ENCODE results near the gene PHACTR1. TPM values are rescaled to one million over a fixed set of nuclear protein-coding genes. Genes with fewer than 3 reads are reported as not detected.

Gene PHACTR1
- total RNA-seq, 6 experiments from 2014 or later, result 0.20 to 3.5 (median 0.93) TPM

DNA sequence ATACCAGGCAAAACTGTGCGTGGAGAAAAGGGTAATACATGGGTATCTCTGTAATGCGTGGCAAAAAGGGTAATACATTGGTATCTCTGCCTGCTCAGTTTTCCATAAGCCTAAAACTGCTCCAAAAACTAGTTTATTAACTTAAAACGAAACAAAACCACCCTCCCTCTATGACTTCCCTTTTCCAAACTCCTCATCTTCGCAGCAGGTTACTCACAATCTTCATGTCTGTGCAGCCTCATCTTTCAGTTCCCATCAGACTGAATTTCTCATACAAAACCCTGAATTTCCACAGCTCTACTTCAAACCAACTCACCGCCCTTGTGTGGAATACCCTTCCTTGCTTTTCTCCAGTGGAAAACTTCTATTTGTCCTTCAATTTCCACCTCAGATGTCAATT lies 199.4 kb downstream of the PHACTR1 start:
- no peak overlapping the region for H3K4me3 ChIP-seq
- H3K4me1 ChIP-seq, result no peaks in the 10 kb centered on the region
- H3K27me3 ChIP-seq, result no peaks in the 10 kb centered on the region
- DNase-seq, result no peak
- WGBS (ENCODE audit: insufficient coverage, low coverage, low lambda C conversion rate, missing lambda C conversion rate), result 73% methylated on average over 5 of the region's 5 CpGs
- intact Hi-C loops (cut with DNase I), result loop anchor here in 1 of 2 donors (10.0 kb wide), 1 partner anchor 419 kb away; no protein-coding TSS in a partner anchor
- H3K9me3 ChIP-seq, result no peaks in the 10 kb centered on the region
- H3K36me3 ChIP-seq, result no peaks in the 10 kb centered on the region
- TF ChIP-seq, protein P1, sequence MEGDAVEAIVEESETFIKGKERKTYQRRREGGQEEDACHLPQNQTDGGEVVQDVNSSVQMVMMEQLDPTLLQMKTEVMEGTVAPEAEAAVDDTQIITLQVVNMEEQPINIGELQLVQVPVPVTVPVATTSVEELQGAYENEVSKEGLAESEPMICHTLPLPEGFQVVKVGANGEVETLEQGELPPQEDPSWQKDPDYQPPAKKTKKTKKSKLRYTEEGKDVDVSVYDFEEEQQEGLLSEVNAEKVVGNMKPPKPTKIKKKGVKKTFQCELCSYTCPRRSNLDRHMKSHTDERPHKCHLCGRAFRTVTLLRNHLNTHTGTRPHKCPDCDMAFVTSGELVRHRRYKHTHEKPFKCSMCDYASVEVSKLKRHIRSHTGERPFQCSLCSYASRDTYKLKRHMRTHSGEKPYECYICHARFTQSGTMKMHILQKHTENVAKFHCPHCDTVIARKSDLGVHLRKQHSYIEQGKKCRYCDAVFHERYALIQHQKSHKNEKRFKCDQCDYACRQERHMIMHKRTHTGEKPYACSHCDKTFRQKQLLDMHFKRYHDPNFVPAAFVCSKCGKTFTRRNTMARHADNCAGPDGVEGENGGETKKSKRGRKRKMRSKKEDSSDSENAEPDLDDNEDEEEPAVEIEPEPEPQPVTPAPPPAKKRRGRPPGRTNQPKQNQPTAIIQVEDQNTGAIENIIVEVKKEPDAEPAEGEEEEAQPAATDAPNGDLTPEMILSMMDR (IDR thresholded peaks at IDR 0.05), result no peak
- TF ChIP-seq POLR2A (IDR thresholded peaks at IDR 0.05), result no peak
- no peak for ATAC-seq
- H3K27ac ChIP-seq, result no peak overlapping the region

DNA sequence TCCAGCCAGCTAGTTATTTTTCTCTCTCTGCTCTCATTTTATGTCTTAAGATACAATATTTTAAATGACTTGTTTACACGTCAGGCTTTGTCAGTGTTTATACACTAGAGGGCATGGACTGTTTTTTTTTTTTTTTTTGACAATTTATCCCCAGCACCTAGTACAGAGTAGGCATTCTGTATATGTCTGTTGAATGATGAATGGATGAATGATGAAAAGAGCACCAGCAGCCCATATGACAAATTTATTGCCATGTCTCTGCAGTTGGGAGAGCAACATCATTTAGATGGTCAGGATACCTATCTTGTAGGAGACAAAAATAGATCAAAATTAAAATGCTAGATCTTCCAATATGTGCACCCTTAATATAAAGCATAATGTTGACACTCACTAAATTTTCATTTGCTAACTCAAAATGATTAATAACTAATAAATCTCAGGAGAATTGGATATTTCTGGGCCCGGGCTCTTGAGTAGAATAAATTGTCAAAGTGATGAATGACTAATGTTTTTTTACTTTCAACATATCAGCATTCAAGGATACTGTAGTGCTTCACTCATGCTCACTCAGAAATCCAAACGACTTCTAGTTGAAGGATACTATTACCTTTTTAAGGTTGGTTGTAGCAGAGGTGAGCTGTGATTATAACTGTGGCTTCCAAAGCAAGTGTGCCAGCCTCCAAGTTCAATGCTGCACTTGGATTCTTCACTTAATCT lies 200.0 kb downstream of the PHACTR1 start:
- ATAC-seq (no peak), DNase-seq (no peak)
- H3K9me3 ChIP-seq, result no peaks in the 10 kb centered on the region
- no peaks in the 10 kb centered on the region for H3K4me1 ChIP-seq
- H3K4me3 ChIP-seq, result no peak overlapping the region
- intact Hi-C loops (cut with DNase I), result loop anchor here in 1 of 2 donors (10.0 kb wide), 1 partner anchor 418 kb away; no protein-coding TSS in a partner anchor
- H3K27me3 ChIP-seq, result no peaks in the 10 kb centered on the region
- no peak overlapping the region for H3K27ac ChIP-seq
- H3K36me3 ChIP-seq, result no peaks in the 10 kb centered on the region
- no peak for TF ChIP-seq POLR2A (IDR thresholded peaks at IDR 0.05)
- TF ChIP-seq, protein P1 (IDR thresholded peaks at IDR 0.05), result no peak
- WGBS (ENCODE audit: insufficient coverage, low coverage, low lambda C conversion rate, missing lambda C conversion rate), result 64% methylated on average over 3 of the region's 3 CpGs

DNA sequence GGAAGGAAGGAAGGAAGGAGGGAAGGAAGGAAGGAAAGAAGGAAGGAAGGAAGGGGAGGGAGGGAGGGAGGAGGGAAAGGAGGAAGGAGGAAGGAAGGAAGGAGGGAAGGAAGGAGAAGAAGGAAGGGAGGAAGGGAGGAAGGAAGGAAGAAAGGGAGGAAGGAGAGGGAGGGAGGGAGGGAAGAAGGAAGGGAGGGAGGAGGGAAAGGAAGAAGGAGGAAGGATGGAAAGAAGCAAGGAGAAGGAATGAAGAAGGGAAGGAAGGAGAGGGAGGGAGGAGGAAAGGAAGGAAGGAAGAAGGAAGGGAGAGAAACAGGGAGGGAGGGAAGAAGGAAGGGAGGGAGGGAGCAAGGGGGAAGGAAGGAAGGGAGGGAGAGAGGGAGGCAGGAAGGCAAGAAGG lies 204.9 kb downstream of the PHACTR1 start:
- Histone ChIP-seq H3K27ac (no peak overlapping the region), H3K36me3 (no peaks in the 10 kb centered on the region), H3K9me3 (no peaks in the 10 kb centered on the region), H3K4me1 (no peaks in the 10 kb centered on the region), H3K27me3 (no peaks in the 10 kb centered on the region), H3K4me3 (no peak overlapping the region)
- ATAC-seq (no peak), DNase-seq (no peak)
- intact Hi-C loops (cut with DNase I), result no loop called here
- TF ChIP-seq, protein P1 (IDR thresholded peaks at IDR 0.05), result no peak
- no peak for TF ChIP-seq POLR2A (IDR thresholded peaks at IDR 0.05)

DNA sequence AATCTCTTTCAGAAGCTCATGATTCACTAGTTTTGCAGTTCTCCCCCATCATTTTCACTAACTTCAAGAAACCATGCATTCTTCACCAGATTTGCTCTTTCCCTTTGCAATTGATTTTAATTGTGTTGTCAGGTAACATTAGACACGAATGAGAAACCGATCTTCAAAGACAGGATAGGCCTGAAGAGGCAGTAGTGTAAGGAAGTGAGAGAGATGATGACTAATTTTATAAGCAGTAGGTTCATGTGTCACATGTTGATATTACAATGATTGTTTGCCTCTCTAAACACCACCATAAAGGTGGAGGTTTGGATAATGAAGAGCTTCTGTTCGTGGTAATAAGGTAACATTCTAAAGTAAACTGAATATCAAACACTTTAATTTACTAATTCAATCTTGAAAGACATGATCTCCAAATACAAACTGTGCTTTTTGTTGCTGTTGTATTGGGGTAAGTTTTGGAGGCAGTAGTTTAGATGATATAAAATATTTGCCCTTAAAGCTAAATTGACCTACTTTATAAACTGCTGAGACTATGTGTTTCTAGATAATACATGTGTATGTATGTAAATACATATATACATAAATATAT lies 207.2 kb downstream of the PHACTR1 start:
- DNase-seq (no peak), ATAC-seq (no peak)
- H3K27ac ChIP-seq, result no peak overlapping the region
- no peaks in the 10 kb centered on the region for H3K9me3 ChIP-seq
- H3K4me1 ChIP-seq, result no peaks in the 10 kb centered on the region
- no peak overlapping the region for H3K4me3 ChIP-seq
- TF ChIP-seq POLR2A (IDR thresholded peaks at IDR 0.05), result no peak
- TF ChIP-seq, protein P1 (IDR thresholded peaks at IDR 0.05), result no peak
- intact Hi-C loops (cut with DNase I), result no loop called here
- no peaks in the 10 kb centered on the region for H3K27me3 ChIP-seq
- WGBS (ENCODE audit: insufficient coverage, low coverage, low lambda C conversion rate, missing lambda C conversion rate), result 36% methylated on average over 3 of the region's 3 CpGs
- H3K36me3 ChIP-seq, result no peaks in the 10 kb centered on the region
